ENCODE data around the gene SUGCT.

DNA sequence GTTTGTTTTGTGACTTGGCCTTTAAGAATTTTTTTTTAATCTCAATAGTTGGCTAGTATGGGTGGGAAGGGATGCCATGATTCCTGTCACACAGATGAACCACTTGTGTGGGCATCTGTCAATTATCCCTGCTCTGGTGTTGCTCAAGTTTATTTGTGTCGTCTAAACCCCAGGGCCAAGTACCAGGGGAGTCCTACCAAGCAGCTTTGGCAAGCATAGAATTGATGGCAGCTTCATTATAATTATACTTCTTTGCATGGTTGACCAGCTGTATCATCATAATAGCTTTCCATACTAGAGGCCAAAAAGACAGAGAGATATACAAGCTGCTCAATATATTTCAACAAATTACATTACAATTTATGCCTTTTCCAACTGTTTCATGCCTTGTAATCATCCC lies 30.4 kb downstream of the SUGCT start:
- TF ChIP-seq, protein P1, sequence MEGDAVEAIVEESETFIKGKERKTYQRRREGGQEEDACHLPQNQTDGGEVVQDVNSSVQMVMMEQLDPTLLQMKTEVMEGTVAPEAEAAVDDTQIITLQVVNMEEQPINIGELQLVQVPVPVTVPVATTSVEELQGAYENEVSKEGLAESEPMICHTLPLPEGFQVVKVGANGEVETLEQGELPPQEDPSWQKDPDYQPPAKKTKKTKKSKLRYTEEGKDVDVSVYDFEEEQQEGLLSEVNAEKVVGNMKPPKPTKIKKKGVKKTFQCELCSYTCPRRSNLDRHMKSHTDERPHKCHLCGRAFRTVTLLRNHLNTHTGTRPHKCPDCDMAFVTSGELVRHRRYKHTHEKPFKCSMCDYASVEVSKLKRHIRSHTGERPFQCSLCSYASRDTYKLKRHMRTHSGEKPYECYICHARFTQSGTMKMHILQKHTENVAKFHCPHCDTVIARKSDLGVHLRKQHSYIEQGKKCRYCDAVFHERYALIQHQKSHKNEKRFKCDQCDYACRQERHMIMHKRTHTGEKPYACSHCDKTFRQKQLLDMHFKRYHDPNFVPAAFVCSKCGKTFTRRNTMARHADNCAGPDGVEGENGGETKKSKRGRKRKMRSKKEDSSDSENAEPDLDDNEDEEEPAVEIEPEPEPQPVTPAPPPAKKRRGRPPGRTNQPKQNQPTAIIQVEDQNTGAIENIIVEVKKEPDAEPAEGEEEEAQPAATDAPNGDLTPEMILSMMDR (IDR thresholded peaks at IDR 0.05; ENCODE audit: insufficient read depth, low read length) = no peak
- TF ChIP-seq POLR2AphosphoS5 (IDR thresholded peaks at IDR 0.05; ENCODE audit: low read depth) = no peak
- TF ChIP-seq GABPA (IDR thresholded peaks at IDR 0.05; ENCODE audit: low read depth) = no peak
- no peak for TF ChIP-seq SPI1 (IDR thresholded peaks at IDR 0.05; ENCODE audit: borderline replicate concordance, low read depth)
- TF ChIP-seq, protein P2, sequence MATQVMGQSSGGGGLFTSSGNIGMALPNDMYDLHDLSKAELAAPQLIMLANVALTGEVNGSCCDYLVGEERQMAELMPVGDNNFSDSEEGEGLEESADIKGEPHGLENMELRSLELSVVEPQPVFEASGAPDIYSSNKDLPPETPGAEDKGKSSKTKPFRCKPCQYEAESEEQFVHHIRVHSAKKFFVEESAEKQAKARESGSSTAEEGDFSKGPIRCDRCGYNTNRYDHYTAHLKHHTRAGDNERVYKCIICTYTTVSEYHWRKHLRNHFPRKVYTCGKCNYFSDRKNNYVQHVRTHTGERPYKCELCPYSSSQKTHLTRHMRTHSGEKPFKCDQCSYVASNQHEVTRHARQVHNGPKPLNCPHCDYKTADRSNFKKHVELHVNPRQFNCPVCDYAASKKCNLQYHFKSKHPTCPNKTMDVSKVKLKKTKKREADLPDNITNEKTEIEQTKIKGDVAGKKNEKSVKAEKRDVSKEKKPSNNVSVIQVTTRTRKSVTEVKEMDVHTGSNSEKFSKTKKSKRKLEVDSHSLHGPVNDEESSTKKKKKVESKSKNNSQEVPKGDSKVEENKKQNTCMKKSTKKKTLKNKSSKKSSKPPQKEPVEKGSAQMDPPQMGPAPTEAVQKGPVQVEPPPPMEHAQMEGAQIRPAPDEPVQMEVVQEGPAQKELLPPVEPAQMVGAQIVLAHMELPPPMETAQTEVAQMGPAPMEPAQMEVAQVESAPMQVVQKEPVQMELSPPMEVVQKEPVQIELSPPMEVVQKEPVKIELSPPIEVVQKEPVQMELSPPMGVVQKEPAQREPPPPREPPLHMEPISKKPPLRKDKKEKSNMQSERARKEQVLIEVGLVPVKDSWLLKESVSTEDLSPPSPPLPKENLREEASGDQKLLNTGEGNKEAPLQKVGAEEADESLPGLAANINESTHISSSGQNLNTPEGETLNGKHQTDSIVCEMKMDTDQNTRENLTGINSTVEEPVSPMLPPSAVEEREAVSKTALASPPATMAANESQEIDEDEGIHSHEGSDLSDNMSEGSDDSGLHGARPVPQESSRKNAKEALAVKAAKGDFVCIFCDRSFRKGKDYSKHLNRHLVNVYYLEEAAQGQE (IDR thresholded peaks at IDR 0.05; ENCODE audit: insufficient replicate concordance, low read depth) = no peak
